Adipocyte (in vitro differentiated cells): ENCODE data around the gene RAB15.
A peak's percentile ranks its signal among the peaks of the same experiment; 100 is the strongest.

Experiments
- DNase-seq: peaks from one replicate; pipeline ENCODE4 v3.0.0-alpha.2; 2015; ENCODE audit warnings: low read depth
- H3K27me3 ChIP-seq: replicated peaks from 2 replicates; pipeline ENCODE4 v1.7.0; 2013; ENCODE audit warnings: mild to moderate bottlenecking, low read length, moderate library complexity; ENCODE audit not compliant: control insufficient read depth, insufficient read depth
- H3K36me3 ChIP-seq: 2 replicates; pipeline ENCODE4 v1.7.0; 2013; ENCODE audit warnings: low read length, mild to moderate bottlenecking, moderate library complexity; ENCODE audit not compliant: control insufficient read depth, insufficient read depth, severe bottlenecking
- H3K4me1 ChIP-seq: 2 replicates; pipeline ENCODE4 v1.7.0; 2013; ENCODE audit warnings: mild to moderate bottlenecking, low read length, moderate library complexity; ENCODE audit not compliant: control insufficient read depth, insufficient read depth
- H3K4me3 ChIP-seq: 2 replicates; pipeline ENCODE4 v1.7.0; 2013; ENCODE audit warnings: mild to moderate bottlenecking, low read length, moderate library complexity
- H3K9ac ChIP-seq: 2 replicates; pipeline ENCODE4 v1.7.0; 2013; ENCODE audit warnings: mild to moderate bottlenecking, low read length, moderate library complexity
- H3K9me3 ChIP-seq: 2 replicates; pipeline ENCODE4 v1.7.0; 2013; ENCODE audit warnings: mild to moderate bottlenecking, low read length, moderate library complexity; ENCODE audit not compliant: control insufficient read depth

Gene RAB15

DNA sequence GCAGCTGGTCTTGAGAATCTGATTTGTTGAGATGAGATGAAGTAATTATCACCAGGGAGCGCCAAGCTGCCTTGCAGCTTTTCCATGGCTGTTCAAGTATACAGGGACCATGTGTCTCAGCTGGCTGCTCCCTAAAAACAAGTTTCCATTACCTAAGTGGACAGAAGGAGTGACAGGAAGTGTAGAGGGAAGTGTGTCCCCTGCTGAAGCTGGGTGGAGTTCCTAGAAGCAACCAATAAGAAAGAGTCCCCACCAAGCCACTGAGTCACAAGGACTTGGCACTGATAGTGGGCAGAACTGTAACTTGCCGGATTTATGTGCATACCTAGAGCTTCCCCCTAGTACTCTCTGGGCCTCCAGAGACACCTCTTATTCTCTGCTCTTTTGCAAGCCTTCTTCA, 28.1 kb downstream of the RAB15 start:
- H3K9me3 ChIP-seq, result no peaks in the 10 kb centered on the region
- no peak overlapping the region for H3K9ac ChIP-seq
- no peaks in the 10 kb centered on the region for H3K4me1 ChIP-seq
- no peak for DNase-seq
- peaks cover 28% of the 10 kb centered on the region for H3K36me3 ChIP-seq
- H3K4me3 ChIP-seq, result no peak overlapping the region
- no peaks in the 10 kb centered on the region for H3K27me3 ChIP-seq

DNA sequence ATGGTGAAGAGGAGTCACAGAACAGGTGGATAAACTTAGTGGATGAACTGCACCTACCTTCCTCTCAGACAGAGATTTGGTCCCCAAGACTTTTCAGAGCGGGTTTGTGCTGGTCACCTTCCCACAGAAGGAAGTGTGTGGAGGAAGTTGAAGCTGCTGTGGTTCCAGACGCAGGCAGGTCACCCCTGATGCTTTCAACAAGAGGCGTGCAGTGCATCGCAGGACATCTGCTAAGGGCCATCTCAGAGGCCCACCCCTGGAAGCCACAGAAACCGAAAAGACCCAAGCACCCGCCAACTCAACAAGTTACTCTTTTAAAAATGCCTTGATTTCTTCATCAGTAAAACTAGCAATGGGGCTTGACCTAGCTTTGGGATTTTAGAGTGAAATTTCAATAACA, 28.6 kb downstream of the RAB15 start:
- Histone ChIP-seq H3K27me3 (no peaks in the 10 kb centered on the region), H3K36me3 (peaks cover 33% of the 10 kb centered on the region), H3K9me3 (no peaks in the 10 kb centered on the region), H3K4me3 (no peak overlapping the region), H3K9ac (no peak overlapping the region), H3K4me1 (no peaks in the 10 kb centered on the region)
- no peak for DNase-seq

DNA sequence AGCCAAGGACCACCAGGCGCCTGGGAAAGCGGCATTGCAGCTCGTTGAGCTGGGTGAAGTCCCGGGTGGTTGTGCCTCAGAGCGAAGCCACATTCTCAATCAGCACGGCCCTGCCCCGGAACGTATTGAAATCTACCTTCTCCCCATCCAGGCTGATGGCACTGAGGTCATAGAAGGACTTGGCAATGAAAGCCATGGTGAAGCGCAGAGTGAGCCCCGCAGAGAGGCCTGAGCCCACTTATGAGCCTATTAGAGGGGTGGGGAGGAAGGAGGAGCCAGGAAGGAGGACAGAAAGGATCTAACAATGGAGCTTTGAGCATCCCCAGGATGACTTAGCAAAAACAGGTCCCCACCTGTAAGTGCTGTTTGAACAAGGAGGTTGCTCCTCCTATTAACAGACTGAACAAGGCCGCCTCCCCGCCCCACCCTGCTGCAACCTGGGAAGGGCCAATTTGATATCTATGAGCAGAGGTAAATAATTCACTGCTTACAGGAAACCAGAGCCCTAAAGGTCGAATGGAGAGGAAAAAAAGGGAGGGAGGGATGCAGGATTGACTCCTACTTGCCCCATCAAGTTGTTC, 29.5 kb downstream of the RAB15 start, which contains the start of gene GPX2:
Gene GPX2 (minus strand): TSS at position 215 of the 581 bp plus-strand sequence. CDS start 19 bp downstream, at position 196.
- Histone ChIP-seq H3K9me3 (no peaks in the 10 kb centered on the region), H3K4me3 (no peak within 1 kb of the TSS)
- DNase-seq, result no peak

GRCh38 chr14:64940336-64940910, 31.7 kb downstream of the RAB15 start:
- Histone ChIP-seq H3K9me3 (no peaks in the 10 kb centered on the region), H3K36me3 (peaks cover 33% of the 10 kb centered on the region), H3K4me3 (no peak overlapping the region), H3K9ac (no peak overlapping the region), H3K4me1 (peaks cover 12% of the 10 kb centered on the region), H3K27me3 (no peaks in the 10 kb centered on the region)
- DNase-seq, result no peak

More for the DNA sequence above, 29.5 kb downstream of the RAB15 start, which contains the start of gene GPX2:
- Histone ChIP-seq H3K27me3 (no peaks in the 10 kb centered on the region), H3K9ac (no peak within 1 kb of the TSS), H3K36me3 (peaks cover 33% of the 10 kb centered on the region), H3K4me1 (no peaks in the 10 kb centered on the region)

- Histone ChIP-seq H3K36me3 (peaks cover 32% of the 10 kb centered on the region), H3K27me3 (no peaks in the 10 kb centered on the region), H3K9ac (no peak overlapping the region), H3K9me3 (no peaks in the 10 kb centered on the region), H3K4me1 (peaks cover 14% of the 10 kb centered on the region), H3K4me3 (no peak overlapping the region)
- DNase-seq, result no peak
Observed at GRCh38 chr14:64939817-64940190, 32.3 kb downstream of the RAB15 start.

DNA sequence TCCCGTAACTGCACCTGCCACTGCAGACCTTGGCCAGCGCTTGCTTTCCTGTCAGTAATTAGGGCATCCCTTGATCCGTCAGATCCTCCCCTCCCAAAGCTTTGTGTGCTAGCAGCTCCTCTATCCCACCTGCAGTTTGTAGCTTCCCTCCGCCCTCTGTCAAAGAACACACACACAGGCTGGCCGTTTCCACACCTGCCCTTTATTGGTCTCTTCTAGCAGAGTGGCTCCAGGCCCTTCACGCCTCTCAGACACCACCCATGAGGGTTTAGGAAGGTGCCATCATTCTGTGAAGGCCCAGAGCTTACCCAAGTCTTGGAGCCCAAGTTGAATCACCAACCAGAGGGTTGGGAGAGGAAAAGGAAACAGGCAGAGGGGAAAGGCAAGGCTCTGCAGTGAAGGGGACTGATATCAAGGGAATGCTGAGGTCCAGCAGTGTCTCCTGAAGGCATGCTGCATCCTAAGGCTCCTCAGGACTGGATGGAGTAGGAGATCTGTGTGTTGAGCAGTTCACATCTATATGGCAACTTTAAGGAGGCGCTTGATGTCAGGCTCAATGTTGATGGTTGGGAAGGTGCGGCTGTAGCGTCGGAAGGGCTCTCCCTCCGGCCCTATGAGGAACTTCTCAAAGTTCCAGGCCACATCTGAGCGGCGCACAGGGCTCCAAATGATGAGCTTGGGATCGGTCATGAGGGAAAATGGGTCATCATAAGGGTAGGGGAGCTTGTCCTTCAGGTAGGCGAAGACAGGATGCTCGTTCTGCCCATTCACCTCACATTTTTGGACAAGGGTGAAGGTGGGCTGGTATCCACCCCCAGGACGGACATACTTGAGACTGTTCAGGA, 32.9 kb downstream of the RAB15 start:
- Histone ChIP-seq H3K36me3 (peaks cover 33% of the 10 kb centered on the region), H3K4me1 (peaks cover 20% of the 10 kb centered on the region), H3K27me3 (no peaks in the 10 kb centered on the region), H3K9ac (no peak overlapping the region), H3K4me3 (no peak overlapping the region), H3K9me3 (no peaks in the 10 kb centered on the region)
- no peak for DNase-seq

- no peaks in the 10 kb centered on the region for H3K9me3 ChIP-seq
- no peak overlapping the region for H3K4me3 ChIP-seq
- H3K9ac ChIP-seq, result no peak overlapping the region
- H3K27me3 ChIP-seq, result no peaks in the 10 kb centered on the region
- peaks cover 32% of the 10 kb centered on the region for H3K4me1 ChIP-seq
- DNase-seq, result peak; percentile 44
- peaks cover 35% of the 10 kb centered on the region for H3K36me3 ChIP-seq
Observed at GRCh38 chr14:64937821-64938193, 34.3 kb downstream of the RAB15 start.

DNA sequence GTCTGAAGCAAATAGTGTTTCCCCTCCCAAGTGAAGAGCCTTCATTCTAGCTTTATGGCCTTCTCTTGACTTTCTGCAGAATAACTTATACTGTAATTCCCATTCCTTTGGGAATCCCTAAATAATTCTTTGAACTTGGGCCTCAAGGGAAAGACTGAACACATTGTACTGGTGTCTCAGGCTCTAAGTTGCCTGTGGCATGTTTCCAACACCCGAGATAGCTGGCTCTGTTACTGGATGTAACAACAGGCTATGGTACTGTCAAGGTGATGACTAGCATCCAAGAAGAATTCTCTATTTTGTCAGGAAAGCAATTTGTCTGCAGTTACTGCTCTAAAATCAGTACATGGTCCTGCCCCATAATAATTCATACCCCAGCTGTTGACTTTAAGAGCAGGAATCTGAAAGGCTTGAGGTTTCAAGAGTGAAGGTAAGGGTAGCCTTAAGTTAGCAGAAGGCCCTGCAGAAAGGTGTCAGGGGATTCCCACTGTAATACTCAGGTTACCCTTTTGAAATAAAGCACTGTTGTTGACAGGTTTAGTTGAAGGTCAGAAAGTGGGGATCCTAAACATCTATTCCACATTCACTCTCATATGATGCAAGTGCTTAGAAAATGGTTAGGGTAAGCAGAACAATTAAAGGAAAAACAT, 34.8 kb downstream of the RAB15 start:
- H3K4me3 ChIP-seq, result no peak overlapping the region
- H3K9ac ChIP-seq, result peak overlapping the region; percentile 9
- peaks cover 33% of the 10 kb centered on the region for H3K4me1 ChIP-seq
- H3K27me3 ChIP-seq, result no peaks in the 10 kb centered on the region
- no peak for DNase-seq
- H3K36me3 ChIP-seq, result peaks cover 37% of the 10 kb centered on the region
- H3K9me3 ChIP-seq, result no peaks in the 10 kb centered on the region

DNA sequence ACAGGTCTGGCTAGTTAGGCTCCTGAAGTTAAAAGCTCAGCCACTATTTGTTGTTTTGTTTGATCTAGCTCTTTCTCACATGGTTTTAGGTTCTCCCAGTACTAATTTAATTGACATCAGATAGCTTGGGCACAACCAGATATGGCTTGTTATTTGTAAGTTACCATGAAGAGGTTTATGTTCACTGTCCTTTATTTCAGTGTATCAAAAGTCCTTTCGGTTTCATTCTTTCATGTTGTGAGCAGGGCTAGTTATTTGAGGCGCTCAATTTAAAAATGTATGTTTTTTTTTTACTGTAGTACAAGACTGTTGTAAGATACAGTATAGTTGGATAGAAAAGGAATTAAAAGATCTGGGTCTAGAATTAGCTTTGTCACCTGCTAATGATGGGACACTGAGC, 36.6 kb downstream of the RAB15 start:
- Histone ChIP-seq H3K27me3 (no peaks in the 10 kb centered on the region), H3K36me3 (peaks cover 46% of the 10 kb centered on the region), H3K4me1 (peaks cover 33% of the 10 kb centered on the region), H3K9me3 (no peaks in the 10 kb centered on the region), H3K4me3 (no peak overlapping the region), H3K9ac (no peak overlapping the region)
- no peak for DNase-seq

GRCh38 chr14:64934338-64934929, 37.7 kb downstream of the RAB15 start:
- Histone ChIP-seq H3K4me3 (no peak overlapping the region), H3K9me3 (no peaks in the 10 kb centered on the region), H3K27me3 (no peaks in the 10 kb centered on the region), H3K9ac (no peak overlapping the region), H3K36me3 (peaks cover 43% of the 10 kb centered on the region), H3K4me1 (peaks cover 44% of the 10 kb centered on the region)
- no peak for DNase-seq

GRCh38 chr14:64932231-64932630, 39.9 kb downstream of the RAB15 start:
- H3K4me3 ChIP-seq, result no peak overlapping the region

More at GRCh38 chr14:64932231-64932630, 39.9 kb downstream of the RAB15 start:
- Histone ChIP-seq H3K9me3 (no peaks in the 10 kb centered on the region), H3K36me3 (peaks cover 60% of the 10 kb centered on the region), H3K9ac (no peak overlapping the region), H3K27me3 (no peaks in the 10 kb centered on the region), H3K4me1 (peaks cover 42% of the 10 kb centered on the region)
- no peak for DNase-seq
